G401.6 (cell line): ENCODE results near the gene GEN1.

Experiments used
- FAIRE-seq: peaks from 2 replicates; lab custom pipeline; 2012; peaks lifted over from hg19 to GRCh38; lab: Jason Lieb, UNC

The GEN1 gene, protein sequence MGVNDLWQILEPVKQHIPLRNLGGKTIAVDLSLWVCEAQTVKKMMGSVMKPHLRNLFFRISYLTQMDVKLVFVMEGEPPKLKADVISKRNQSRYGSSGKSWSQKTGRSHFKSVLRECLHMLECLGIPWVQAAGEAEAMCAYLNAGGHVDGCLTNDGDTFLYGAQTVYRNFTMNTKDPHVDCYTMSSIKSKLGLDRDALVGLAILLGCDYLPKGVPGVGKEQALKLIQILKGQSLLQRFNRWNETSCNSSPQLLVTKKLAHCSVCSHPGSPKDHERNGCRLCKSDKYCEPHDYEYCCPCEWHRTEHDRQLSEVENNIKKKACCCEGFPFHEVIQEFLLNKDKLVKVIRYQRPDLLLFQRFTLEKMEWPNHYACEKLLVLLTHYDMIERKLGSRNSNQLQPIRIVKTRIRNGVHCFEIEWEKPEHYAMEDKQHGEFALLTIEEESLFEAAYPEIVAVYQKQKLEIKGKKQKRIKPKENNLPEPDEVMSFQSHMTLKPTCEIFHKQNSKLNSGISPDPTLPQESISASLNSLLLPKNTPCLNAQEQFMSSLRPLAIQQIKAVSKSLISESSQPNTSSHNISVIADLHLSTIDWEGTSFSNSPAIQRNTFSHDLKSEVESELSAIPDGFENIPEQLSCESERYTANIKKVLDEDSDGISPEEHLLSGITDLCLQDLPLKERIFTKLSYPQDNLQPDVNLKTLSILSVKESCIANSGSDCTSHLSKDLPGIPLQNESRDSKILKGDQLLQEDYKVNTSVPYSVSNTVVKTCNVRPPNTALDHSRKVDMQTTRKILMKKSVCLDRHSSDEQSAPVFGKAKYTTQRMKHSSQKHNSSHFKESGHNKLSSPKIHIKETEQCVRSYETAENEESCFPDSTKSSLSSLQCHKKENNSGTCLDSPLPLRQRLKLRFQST

DNA sequence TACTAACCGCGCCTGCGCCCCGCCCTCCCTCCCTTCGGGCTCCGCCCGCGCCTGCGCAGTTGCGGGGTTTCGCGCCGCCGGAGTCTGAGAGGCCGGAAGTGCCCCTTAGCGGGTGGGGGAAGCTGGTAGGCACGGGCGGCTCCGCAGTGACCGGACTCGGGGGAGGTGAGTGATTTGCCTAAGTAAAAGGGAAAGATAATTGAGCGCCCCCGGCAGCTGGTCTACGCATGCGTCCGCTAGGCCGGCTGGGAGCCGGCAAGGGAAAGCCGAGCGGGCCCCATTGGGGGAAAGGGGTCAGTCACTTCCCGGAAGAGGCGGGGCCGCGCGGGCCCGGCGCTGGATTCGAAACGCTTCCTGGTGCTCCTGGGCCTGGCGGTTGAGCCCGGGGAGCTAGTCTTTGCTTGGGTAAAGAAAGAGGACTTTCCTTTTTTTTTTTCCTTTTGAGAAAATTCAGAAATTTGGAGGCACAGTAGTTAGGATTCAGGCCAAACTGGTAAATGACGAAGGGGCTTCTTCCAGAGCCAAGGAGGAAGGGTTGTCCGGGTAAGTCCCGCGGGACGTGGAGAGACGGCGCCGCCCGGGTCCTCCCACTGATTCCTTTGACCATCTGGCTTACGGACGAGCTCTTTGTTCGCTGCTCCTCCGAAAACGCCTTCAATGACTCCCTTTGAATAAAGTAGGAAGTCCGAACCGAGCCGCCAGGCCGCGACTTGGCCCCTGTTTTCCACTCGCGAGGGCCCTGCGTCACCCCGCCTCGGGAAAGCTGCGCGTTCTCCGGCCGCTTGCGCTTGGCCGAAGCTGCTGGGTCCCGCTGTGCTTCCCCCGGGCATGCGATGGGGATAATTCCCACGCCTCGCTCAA is at the start of gene GEN1, which contains the start of gene SMC6:
Gene GEN1, plus strand, starts transcription at position 336 of the 861 bp plus-strand sequence. CDS start 5,806 bp downstream, outside the sequence.
Gene SMC6, minus strand, starts transcription at position 8 of the 861 bp plus-strand sequence. CDS start 7,864 bp downstream, outside the sequence.
- peak; percentile 88 for FAIRE-seq

DNA sequence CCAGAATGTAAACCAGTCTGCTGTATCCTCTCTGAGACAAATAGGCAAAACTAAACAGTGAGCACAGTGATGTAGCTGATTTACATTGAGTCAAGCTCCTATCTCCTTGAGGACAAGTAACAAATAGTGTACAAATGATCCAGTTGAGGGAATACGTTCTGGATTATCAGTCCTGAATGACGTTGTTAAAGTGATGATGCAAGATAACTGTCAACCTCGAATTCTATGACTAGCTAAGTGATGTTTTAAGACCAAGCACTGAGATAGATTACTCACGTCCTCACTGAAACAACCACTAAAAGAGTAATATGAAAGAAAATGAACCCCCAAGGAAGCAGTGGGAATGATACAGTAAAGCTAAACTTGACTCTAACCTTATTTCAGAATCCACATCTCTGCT is 47.1 kb upstream of the GEN1 start:
- no peak for FAIRE-seq

DNA sequence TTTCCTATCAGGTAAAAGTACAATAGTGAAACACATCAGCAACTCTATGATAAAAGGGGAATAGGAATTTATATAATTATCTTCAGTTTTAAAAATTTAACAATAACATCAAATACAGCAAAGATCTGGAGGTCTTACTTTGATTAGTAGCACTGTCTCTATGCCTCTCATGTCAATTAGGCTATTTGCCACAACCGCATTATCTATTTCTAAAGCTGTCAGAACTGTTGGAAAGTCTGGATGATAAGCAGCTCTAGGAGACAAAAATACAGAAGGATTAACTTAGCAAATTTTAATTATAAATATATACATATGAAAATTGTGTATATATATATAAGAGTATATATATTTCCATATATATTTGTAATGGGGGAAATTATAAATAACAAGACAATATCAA is 45.4 kb upstream of the GEN1 start:
- peak; percentile 58 for FAIRE-seq

DNA sequence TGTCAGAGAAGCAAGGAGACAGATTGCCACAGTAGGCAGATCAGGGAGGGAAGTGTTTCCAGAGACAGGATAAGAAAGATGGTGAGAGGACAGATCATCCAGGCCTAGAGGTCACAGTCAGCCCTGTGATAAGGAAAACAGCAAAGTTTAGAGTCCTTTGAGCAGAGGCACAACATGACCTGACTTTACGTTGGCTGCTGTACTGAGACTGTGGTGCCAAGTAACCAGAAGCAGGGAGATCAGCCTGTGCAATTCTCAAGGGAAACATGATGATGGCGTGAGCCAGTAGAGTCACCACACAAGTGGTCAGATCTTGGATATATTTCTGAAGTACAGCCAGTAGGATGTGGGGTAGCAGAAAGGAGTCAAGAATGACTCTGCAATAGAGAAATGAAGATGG is 44.0 kb upstream of the GEN1 start:
- no peak for FAIRE-seq

GRCh38 chr2:17710547-17711248 is 43.2 kb upstream of the GEN1 start:
- FAIRE-seq = no peak

GRCh38 chr2:17713291-17713690 is 40.6 kb upstream of the GEN1 start:
- no peak for FAIRE-seq

GRCh38 chr2:17717666-17718065 is 36.3 kb upstream of the GEN1 start:
- FAIRE-seq = no peak

DNA sequence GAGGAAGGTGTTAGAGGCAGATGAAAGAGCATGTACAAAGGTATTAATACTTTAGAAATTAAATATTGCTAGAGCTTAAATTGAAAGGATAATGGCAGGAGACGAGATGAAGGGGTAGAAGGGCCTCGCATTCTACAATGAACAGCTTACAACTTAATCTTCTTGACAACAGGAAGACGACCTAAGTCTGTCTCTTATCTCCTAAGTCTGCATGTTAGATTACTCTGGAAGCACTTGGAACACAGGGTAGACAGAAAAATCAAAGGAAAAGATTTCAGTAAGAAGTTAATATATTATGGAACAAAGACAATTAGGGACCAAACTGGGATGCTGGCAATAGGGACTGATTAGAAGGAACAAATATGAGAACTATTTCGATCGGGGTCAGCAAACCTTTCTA is 35.2 kb upstream of the GEN1 start:
- FAIRE-seq = no peak

GRCh38 chr2:17719562-17720371 is 34.2 kb upstream of the GEN1 start:
- peak; percentile 71 for FAIRE-seq

DNA sequence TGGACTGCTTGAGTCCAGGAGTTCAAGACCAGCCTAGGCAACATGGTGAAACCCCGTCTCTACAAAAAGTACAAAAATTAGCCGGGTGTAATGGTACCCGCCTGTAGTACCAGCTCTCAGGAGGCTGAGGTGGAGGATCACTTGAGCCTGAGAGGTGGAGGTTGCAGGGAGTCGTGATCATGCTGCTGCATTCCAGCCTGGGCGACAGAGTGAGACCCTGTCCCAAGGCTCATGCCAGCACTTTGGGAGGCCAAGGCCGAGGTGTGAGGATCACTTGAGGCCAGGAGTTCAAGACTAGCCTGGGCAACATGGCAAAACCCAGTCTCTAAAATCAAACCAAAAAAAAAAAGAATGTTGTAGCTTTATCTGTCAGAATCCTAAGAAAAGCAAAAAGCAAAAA is 25.7 kb upstream of the GEN1 start:
- FAIRE-seq = no peak

- FAIRE-seq = no peak
These were observed 24.1 kb upstream of the GEN1 start for GRCh38 chr2:17729880-17730279.

GRCh38 chr2:17733599-17733998 is 20.3 kb upstream of the GEN1 start:
- FAIRE-seq = no peak

DNA sequence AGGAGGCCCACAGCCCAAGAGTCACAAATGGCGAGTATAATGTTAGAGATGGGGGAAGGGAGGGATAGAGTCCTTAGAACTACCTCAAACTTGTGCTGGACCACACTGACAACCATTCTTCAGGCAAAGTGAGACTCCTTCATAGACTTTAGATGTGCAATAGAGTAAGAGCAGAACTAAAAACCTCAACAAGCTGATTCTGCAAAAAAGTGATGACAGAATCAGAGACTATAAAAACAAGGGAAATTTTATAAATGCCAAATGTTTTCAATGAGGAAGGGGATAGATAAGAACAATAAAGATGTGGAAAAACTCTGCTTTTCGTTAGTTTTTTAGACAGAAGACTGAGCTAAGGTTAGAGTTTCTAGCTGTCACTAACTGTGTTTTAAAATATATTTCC is 18.1 kb upstream of the GEN1 start:
- FAIRE-seq = no peak

DNA sequence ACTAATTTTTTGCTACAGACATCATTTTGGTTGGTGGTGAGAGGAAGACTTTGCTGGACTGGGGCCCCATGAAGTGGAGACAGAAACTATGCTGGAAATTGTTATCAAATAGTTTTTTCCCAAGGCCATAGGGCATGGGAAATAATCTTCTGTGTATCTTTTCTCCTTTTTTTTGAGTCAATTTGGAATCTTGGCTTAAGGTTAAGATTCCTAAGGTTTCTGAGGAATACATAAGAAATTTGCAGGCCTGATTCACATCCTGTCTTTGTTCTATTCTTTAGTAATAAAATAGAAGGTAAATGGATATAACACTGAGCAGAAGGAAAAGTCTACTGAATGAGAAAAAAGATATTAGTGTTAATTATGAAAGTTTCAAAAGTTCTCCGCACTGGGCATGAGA is 16.9 kb upstream of the GEN1 start:
- FAIRE-seq = no peak

GRCh38 chr2:17740203-17740602 is 13.7 kb upstream of the GEN1 start:
- no peak for FAIRE-seq

DNA sequence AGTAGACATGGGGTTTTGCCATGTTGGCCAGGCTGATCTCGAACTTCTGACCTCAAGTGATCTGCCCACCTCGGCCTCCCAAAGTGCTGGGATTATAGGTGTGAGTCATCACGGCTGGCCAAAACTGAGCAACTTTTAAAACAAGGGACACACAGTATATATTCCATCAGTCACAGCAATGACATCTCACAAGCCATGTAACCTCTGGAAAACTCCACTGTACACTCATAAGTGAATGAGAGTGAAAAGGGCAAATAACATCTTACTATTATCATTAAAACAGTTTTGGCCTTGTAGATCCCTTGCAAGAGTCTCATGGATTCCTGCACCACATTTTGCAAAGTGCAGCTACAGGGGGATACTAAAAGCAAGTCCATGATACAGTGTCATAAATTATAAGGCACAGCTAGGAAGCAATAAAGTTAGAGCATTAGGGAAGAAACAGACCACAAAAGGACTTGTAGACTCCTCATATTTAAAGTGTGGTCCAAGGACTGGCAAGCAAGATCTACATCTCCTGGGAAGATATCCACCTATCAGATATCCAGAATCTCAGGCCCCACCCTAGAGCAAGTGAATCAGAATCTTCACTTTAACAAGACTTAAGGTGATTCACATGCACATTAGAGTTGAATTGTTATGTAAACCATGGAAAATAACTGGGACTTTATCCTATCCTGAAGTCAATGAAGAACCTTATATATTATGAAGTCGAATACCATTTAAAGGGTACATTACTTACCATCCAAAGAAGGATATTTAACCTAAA is 6.1 kb upstream of the GEN1 start:
- no peak for FAIRE-seq

GRCh38 chr2:17748745-17749144 is 5.2 kb upstream of the GEN1 start:
- FAIRE-seq = no peak

GRCh38 chr2:17749753-17750438 is 4.0 kb upstream of the GEN1 start:
- no peak for FAIRE-seq

GRCh38 chr2:17752246-17752645 is 1.7 kb upstream of the GEN1 start:
- no peak for FAIRE-seq
